Measurements from ENCODE around the gene FAM149A. TPM values are rescaled to one million over a fixed set of nuclear protein-coding genes. Genes with fewer than 3 reads are reported as not detected.

Gene FAM149A
- total RNA-seq, 4 donors from 2014 or later = 7.8 to 20.1 (median 13.8) TPM

DNA sequence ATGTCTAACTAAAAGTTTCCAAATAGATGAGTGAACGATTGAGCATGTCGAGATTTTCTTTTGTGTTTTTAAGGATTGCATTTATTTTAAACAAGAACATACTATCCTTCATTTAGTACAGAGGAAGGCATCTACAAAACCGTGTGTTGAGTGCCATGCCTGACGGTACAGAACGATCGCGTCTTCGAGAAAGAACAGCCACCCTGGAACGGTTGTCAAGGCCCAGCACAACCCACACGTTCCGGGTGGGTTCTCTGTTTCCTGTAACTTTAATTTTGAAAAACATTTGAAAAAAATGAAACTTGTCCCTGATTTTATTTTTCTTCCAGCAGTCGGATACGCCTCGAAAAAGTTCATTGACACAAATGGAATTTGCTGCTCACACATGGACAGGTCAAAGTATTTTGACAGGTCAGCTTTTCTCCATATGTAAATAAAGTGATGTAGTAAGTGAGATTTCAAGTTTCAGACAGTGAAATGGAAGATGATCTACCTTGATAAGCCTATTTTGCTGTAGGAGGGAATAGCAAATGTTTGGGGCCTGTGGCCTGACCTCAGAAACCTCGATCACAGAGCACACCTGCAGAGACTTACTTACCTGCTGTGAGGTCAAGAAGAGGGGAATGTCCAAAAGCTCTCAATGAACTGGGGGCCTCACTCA, 62.5 kb downstream of the FAM149A start:
- Histone ChIP-seq H3K4me3 (no peak overlapping the region), H3K4me1 (no peaks in the 10 kb centered on the region), H3K27ac (no peak overlapping the region), H3K36me3 (peaks cover 0 to 55% (median 0%) of the 10 kb centered on the region in 3 donors), H3K9me3 (no peaks in the 10 kb centered on the region), H3K27me3 (no peaks in the 10 kb centered on the region)
- TF ChIP-seq EP300 (IDR thresholded peaks at IDR 0.05) (no peak), CTCF (IDR thresholded peaks at IDR 0.05) (no peak), POLR2A (IDR thresholded peaks at IDR 0.05) (no peak)
- no peak for DNase-seq (ENCODE audit: low spot score in 2 of 2)
- WGBS, 2 donors = 89 to 90% methylated on average over 15 of the region's 15 CpGs

GRCh38 chr4:186167605-186168004, 63.1 kb downstream of the FAM149A start:
- Histone ChIP-seq H3K27me3 (no peaks in the 10 kb centered on the region), H3K36me3 (peaks cover 0 to 50% (median 0%) of the 10 kb centered on the region in 3 donors), H3K9me3 (no peaks in the 10 kb centered on the region), H3K4me1 (no peaks in the 10 kb centered on the region), H3K4me3 (no peak overlapping the region), H3K27ac (no peak overlapping the region)
- no peak for TF ChIP-seq CTCF (IDR thresholded peaks at IDR 0.05)
- TF ChIP-seq EP300 (IDR thresholded peaks at IDR 0.05) = no peak
- no peak for TF ChIP-seq POLR2A (IDR thresholded peaks at IDR 0.05)
- no peak for DNase-seq (ENCODE audit: low spot score in 2 of 2)
- WGBS, 2 donors = 77 to 79% methylated on average over 5 of the region's 5 CpGs

GRCh38 chr4:186168750-186169149, 64.2 kb downstream of the FAM149A start:
- TF ChIP-seq CTCF (IDR thresholded peaks at IDR 0.05) (no peak), EP300 (IDR thresholded peaks at IDR 0.05) (no peak), POLR2A (IDR thresholded peaks at IDR 0.05) (no peak)
- peaks cover 0 to 40% (median 0%) of the 10 kb centered on the region in 3 donors for H3K36me3 ChIP-seq
- DNase-seq (ENCODE audit: low spot score in 2 of 2) = no peak
- no peak overlapping the region for H3K27ac ChIP-seq
- H3K27me3 ChIP-seq = no peaks in the 10 kb centered on the region
- whole genome bisulfite sequencing, 2 donors = 94 to 95% methylated on average over 9 of the region's 9 CpGs
- no peaks in the 10 kb centered on the region for H3K4me1 ChIP-seq
- H3K4me3 ChIP-seq = no peak overlapping the region
- no peaks in the 10 kb centered on the region for H3K9me3 ChIP-seq

DNA sequence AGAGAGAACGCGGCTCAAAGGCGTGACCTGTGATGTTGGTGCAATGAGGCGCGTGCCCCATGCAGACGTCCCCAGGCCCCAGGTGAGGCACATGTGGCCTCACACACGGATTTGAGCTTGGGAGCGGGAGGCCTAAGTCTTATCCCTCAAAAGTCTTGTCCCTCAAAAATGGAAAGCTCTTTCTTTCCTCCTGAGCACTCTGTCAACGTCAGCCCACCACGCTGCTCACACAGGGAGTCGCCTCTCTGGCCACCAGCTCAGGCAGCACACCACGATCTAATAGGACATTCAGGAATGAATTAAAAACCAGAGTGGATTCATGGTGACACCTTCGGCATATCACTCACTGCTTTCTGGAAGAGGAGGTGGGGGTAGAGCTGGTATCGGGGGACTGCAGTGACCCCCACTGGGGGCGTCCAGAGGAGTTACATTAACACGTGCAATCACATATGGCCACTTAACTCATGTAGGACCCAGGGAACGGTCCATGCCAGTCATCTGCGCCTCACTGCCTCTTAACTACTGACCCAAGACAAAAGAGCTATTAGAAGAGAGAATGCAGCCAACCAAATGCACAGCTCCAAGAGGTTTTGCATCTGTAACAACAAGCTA, 64.9 kb downstream of the FAM149A start:
- DNase-seq (ENCODE audit: low spot score in 2 of 2) = no peak
- WGBS, 2 donors = 92% methylated on average over 18 of the region's 18 CpGs
- H3K9me3 ChIP-seq = no peaks in the 10 kb centered on the region
- H3K4me1 ChIP-seq = no peaks in the 10 kb centered on the region
- peaks cover 0 to 33% (median 0%) of the 10 kb centered on the region in 3 donors for H3K36me3 ChIP-seq
- TF ChIP-seq EP300 (IDR thresholded peaks at IDR 0.05) (no peak), POLR2A (IDR thresholded peaks at IDR 0.05) (no peak), CTCF (IDR thresholded peaks at IDR 0.05) (no peak)
- H3K27me3 ChIP-seq = no peaks in the 10 kb centered on the region
- no peak overlapping the region for H3K27ac ChIP-seq
- H3K4me3 ChIP-seq = no peak overlapping the region

Measured in tibial nerve (tissue), 4 donors.